Measurements from ENCODE around the gene MAFB. TPM values are rescaled to one million over a fixed set of nuclear protein-coding genes. Genes with fewer than 3 reads are reported as not detected.

The MAFB gene
- total and polyA plus RNA-seq, 12 donors = 7.5 to 79.0 (median 37.6) TPM

GRCh38 chr20:40654876-40655275, 34.2 kb downstream of the MAFB start:
- peak in 6 of 7 donors; percentile 26 to 76 (median 54) for DNase-seq
- H3K4me3 ChIP-seq = no peak overlapping the region
- no peaks in the 10 kb centered on the region for H3K36me3 ChIP-seq (replicated peaks in 1 of 2)
- H3K9me3 ChIP-seq (replicated peaks in 1 of 3) = no peaks in the 10 kb centered on the region
- no peak for TF ChIP-seq POLR2A (IDR thresholded peaks at IDR 0.05)
- TF ChIP-seq CTCF (IDR thresholded peaks at IDR 0.05) = no peak
- intact Hi-C loops (cut with DNase I) = no loop called here
- 64 to 70% (median 65%) methylated on average over 4 of the region's 4 CpGs for WGBS, 4 donors
- H3K27ac ChIP-seq = no peak overlapping the region
- no peaks in the 10 kb centered on the region for H3K4me1 ChIP-seq (replicated peaks in 1 of 2)
- H3K27me3 ChIP-seq = no peaks in the 10 kb centered on the region

GRCh38 chr20:40652441-40652987, 36.5 kb downstream of the MAFB start:
- Histone ChIP-seq H3K4me3 (no peak overlapping the region), H3K36me3 (replicated peaks in 1 of 2) (no peaks in the 10 kb centered on the region), H3K27ac (no peak overlapping the region), H3K27me3 (no peaks in the 10 kb centered on the region), H3K9me3 (replicated peaks in 1 of 3) (no peaks in the 10 kb centered on the region), H3K4me1 (replicated peaks in 1 of 2) (peaks cover 0 to 14% of the 10 kb centered on the region in 2 donors)
- no peak for DNase-seq
- WGBS, 4 donors = 89 to 91% (median 89%) methylated on average over 8 of the region's 8 CpGs
- intact Hi-C loops (cut with DNase I) = no loop called here
- TF ChIP-seq CTCF (IDR thresholded peaks at IDR 0.05) = no peak
- no peak for TF ChIP-seq POLR2A (IDR thresholded peaks at IDR 0.05)

- TF ChIP-seq CTCF (IDR thresholded peaks at IDR 0.05) = no peak
- TF ChIP-seq POLR2A (IDR thresholded peaks at IDR 0.05) = no peak
- no peak for DNase-seq
- Histone ChIP-seq H3K9me3 (replicated peaks in 1 of 3) (no peaks in the 10 kb centered on the region), H3K27me3 (no peaks in the 10 kb centered on the region), H3K36me3 (replicated peaks in 1 of 2) (no peaks in the 10 kb centered on the region), H3K4me3 (no peak overlapping the region), H3K4me1 (replicated peaks in 1 of 2) (peaks cover 0 to 19% of the 10 kb centered on the region in 2 donors), H3K27ac (no peak overlapping the region)
- intact Hi-C loops (cut with DNase I) = no loop called here
- WGBS, 4 donors = 67 to 87% (median 80%) methylated on average over 2 of the region's 2 CpGs
Measured at GRCh38 chr20:40651151-40651550, 37.9 kb downstream of the MAFB start.

DNA sequence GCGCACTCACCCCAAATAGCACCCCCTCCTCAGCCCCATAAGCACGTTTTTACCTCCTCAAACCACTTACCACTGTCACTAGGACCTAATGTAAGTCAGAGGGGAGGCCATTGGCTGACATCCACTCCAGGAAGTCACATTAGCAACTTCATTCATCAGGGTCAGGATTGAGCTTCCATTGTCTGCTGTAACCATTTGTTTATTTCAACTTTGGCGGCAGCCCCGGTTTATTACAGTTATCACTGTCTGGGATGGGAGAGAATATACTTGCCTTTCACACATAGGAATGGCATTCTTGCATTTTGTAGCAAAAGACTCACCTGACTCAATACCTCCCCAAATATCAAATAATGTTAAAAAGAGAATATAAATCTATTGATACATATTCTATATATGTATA, 38.3 kb downstream of the MAFB start:
- no peak overlapping the region for H3K4me3 ChIP-seq
- H3K36me3 ChIP-seq (replicated peaks in 1 of 2) = no peaks in the 10 kb centered on the region
- 65 to 82% (median 72%) methylated on average over 4 of the region's 4 CpGs for WGBS, 4 donors
- peak in 1 of 7 donors; percentile 23 for DNase-seq
- intact Hi-C loops (cut with DNase I) = no loop called here
- H3K27me3 ChIP-seq = no peaks in the 10 kb centered on the region
- peaks cover 0 to 23% of the 10 kb centered on the region in 2 donors for H3K4me1 ChIP-seq (replicated peaks in 1 of 2)
- no peak overlapping the region for H3K27ac ChIP-seq
- no peaks in the 10 kb centered on the region for H3K9me3 ChIP-seq (replicated peaks in 1 of 3)
- TF ChIP-seq CTCF (IDR thresholded peaks at IDR 0.05) (no peak), POLR2A (IDR thresholded peaks at IDR 0.05) (no peak)
